GM03348 (cell line): ENCODE data around the gene SPON1.
"Not testable (repeated sequence)": the region's sequence is repeated elsewhere in the genome, so short reads cannot be mapped to it uniquely, and the experiment has no call there.

Experiments
- DNase-seq: peaks from one replicate; pipeline ENCODE4 v3.0.0; 2012; ENCODE audit warnings: low spot score

SPON1 gene

DNA sequence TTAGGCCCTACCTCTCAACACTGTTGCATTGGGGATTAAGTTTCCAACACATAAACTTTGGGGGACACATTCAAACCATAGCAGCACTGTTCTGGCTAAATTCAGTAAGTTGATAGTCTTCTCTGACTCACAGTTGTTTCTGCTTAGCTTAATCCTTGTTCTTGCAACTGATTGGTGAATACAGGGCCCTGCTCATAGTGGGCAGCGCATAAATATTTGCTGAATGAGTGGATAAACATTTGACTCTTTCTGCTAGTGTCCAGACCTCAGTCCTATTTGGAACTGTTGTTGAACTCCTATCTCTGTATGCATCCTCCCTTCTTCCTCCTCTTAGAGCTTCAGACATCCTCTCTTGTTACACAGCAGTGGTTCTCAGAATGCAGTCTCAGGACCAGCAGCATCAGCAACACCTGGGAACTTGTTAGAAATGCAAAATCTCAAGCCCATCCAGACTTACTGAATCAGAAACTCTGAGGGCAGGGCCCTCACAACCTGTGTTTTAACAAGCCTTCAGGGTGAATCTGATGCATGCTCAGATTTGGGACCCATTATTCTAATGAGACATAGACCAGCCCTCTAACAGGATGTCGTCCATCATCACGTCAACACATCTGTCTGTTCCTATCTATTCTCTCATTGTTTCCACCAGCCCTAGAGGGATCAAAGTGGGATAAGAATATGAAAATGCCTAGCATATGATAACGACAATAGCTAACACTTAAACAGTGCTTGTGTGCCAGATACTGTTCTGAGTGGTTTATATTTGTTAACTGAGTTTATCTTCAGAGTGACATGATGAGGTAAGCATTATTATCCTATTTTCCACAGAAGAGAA is 22.3 kb downstream of the SPON1 start:
- DNase-seq: peak; percentile 27

DNA sequence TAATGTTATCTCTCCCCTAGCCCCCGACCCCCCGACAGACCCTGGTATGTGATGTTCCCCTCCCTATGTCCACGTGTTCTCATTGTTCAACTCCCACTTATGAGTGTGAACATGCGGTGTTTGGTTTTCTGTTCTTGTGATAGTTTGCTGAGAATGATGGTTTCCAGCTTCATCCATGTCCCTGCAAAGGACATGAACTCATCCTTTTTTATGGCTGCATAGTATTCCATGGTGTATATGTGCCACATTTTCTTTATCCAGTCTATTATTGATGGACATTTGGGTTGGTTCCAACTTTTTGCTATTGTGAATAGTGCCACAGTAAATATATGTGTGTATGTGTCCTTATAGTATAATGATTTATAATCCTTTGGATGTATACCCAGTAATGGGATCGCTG is 24.2 kb downstream of the SPON1 start:
- not testable (repeated sequence) for DNase-seq

- not testable (repeated sequence) for DNase-seq
Measured at GRCh38 chr11:13992158-13992856, 29.8 kb downstream of the SPON1 start.

DNA sequence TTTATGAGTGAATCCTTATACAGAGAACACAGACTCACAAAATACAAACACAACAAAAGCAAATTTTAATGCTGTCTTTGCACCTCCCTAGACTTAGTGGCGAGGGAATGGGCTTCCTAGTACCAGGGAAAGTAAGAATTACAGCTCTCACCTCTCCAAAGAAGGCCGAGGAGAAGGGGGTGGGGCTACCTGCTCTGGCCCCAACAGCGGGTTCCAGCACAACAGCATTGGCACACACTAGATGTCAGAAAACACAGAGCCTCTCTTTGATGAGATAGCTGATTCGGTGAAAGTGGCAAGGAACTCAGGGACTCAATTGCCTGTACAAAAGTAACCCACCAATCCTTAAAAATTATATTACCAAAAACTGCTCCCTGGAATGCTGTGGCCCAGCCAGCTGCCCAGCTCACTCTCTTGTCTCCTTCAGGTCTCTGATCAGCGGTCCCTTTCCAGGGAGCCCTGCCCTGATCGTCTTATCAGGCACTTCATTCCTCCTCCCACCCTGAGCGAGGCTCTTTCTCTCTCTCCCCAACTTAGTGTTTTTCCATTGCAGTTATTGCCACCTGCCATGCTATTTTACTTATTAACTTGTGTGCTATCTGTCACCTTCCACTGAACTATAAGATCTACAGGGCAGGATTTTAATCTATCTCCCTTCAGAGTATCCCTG is 30.7 kb downstream of the SPON1 start:
- DNase-seq: no peak

DNA sequence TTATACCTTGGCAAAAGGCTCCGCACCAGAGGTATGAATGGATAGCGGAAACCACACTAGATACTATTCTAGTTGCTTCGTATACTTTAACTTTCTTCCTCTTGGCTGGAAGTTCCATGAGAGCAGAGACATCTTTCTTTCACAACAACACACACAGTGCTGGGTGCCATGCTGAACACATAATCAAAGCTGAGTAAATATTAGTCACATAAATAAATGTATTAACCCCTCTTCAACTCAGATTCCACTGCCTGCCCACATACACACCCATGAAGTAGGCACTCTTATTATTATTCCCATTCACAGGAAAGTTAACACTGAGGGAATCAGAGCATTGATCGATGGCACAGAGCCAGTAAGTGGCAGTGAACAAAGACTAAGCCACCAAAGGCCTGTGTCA is 35.4 kb downstream of the SPON1 start:
- no peak for DNase-seq

DNA sequence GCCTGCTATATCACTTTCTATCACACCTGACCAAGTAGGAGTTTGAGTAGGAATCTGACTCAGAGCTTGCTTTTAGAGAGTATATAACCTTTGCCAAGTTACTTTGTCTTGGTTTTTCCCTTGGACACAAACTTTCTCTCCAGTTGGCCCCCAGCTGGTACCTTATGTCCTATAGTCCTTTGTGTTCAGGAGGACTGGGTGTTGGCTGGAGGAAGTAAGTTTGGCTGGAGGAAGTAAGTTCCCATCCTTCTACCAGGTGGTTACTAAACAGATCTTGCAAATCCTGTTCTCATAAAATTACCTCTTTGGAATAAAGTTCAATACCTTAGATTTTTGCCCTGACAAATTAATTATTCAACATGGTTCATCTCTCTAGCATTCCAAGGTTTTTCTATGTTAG is 37.2 kb downstream of the SPON1 start:
- DNase-seq: no peak

GRCh38 chr11:14001597-14001996 is 39.1 kb downstream of the SPON1 start:
- no peak for DNase-seq

DNA sequence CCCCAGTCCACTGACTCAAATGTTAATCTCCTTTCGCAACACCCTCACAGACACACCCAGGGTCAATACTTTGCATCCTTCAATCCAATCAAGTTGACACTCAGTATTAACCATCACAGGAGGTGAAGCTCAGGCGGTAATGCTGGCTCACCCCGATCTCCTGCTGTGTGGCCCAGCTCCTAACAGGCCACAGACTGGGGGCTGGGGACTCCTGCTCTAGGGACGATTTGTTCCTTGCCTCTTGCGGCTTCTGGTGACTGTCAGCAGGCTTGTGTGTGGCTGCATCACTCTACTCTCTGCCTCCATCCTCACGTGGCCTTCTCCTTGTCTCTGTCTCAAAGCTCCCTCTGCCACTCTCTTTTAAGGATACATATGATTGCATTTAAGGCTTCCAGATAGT is 45.0 kb downstream of the SPON1 start:
- DNase-seq: no peak

DNA sequence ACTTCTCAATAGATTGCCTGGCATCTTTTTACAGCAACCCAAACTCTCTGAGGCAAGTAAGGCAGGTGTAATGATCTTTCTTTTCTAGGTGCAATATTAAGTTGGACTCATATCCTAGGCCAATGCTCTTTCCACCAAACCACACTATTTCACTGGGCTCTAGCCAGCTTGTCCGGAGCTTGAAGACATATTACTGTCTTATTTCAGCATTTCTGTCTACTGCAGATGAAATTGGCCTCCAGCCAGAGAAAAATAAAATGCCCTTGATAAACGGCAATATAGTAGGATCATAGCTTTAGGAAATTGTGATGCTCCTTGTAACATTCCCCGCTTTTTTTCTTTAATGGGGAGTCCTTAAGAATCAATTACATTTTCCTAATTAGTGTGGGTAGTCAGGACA is 48.1 kb downstream of the SPON1 start:
- DNase-seq: no peak

- DNase-seq: peak; percentile 11
Measured at GRCh38 chr11:14012846-14013245, 50.3 kb downstream of the SPON1 start.

DNA sequence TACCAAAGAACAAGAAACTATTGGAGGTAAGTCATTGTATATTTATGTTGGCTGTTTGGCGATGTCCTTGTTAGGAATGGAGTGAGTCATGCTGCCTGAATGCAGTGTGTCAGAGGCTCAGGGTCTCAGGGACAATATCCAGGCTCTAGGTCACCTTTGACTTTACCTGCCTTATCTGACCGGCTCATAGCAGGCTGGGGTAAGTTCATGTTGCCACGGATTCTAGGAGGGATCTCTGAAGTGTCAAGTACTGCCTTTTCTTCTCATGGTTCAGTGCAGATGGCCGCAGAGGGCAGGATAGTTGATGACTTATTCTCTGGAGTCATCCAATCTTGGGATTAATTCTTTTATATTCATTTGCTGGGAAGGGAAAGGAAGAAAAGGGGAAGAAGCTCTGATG is 53.2 kb downstream of the SPON1 start:
- DNase-seq: no peak

GRCh38 chr11:14018441-14018840 is 55.9 kb downstream of the SPON1 start:
- no peak for DNase-seq

DNA sequence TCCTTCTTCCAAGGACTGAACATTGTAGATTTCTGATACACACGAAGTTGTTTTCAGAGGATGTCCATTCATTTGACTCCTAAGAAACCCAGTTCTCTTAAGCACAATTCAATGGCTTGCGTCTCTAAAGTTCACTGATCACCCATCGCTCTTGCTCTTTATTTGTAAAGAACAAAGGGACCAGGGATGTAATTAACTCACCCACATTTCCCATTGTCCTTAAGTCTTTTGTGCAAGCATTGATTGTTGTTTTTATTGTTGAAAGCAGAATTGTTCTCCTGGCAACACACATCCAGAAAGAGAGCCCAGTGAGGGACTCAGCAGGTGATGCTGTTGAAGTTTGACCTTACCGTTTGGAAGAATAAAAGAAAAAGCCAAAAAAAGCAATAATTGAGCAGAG is 59.2 kb downstream of the SPON1 start:
- no peak for DNase-seq

DNA sequence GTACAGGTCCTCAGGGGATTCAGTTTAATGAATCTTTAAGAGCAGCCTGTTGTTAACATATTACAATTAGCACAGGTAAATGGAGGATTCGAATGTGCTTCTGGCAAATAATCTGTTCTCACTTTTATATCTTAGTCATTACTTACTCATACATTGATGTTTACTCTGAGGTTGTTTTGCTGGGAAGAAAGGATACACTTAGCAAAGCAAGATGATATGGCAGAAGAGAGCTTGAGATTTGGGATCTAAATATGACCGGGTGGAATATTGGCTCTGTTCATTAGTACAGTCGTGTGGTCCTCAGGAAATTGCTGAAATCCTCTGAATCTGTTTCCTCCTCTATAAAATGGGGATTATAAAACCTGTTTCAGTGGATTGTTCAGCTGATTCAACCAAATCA is 59.7 kb downstream of the SPON1 start:
- no peak for DNase-seq

DNA sequence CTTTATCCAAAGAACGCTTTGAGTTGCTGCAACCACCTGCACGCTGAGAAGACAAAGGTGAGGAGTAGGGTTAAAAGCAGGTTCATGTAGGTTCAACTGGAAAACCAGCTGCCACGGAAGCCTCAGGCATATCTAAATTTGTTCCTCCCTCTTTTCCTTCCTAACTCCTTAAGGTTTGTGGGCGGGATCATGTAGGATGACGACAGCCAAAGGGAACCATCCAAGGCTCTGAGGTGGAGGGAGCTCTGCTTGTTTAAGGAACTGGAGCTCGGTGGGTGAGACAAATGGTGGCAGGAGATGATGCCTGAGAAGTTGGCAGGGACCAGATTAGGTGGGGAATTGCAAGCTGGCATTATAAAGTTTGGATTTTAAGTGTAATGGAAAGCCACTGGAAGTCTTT is 60.3 kb downstream of the SPON1 start:
- no peak for DNase-seq

GRCh38 chr11:14026961-14027360 is 64.4 kb downstream of the SPON1 start:
- DNase-seq: no peak

- DNase-seq: no peak
Measured at GRCh38 chr11:14027525-14027924, 65.0 kb downstream of the SPON1 start.

DNA sequence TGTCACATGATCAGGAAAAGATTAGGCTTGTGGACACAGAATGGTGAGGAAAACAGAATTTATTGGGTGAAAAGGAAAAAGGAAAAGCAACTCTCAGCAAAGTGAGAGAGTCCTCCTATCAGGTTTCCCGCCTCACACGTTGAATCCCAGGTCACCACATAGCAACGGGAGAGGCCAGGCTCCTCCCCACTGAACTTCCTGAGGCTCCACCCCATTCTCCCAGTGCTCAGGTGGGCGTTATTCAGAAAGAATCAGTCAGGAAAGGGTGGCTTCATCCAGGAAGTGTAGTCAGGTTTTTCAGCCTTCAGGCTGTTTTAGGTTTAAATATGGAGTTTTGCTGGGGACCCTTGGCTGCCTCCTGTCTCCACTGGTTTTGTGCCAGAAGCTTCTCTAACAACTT is 66.9 kb downstream of the SPON1 start:
- no peak for DNase-seq

GRCh38 chr11:14029971-14030920 is 67.7 kb downstream of the SPON1 start:
- DNase-seq: peak; percentile 74

DNA sequence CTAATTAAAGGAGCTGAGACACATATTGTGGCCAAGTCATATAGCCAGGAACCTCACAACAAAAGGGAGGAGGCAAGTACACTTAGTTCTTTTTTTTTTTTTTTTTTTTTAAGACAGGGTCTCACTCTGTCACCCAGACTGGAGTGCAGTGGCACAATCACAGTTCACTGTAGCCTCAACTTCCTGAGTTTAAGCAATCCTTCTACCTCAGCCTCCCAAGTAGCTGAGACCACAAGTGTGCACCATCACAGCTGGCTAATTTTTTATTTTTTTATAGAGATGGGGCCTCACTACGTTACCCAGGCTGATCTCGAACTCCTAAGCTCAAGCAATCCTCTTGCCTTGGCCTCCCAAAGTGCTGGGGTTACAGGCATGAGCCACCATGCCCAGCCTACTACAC is 73.0 kb downstream of the SPON1 start:
- not testable (repeated sequence) for DNase-seq

DNA sequence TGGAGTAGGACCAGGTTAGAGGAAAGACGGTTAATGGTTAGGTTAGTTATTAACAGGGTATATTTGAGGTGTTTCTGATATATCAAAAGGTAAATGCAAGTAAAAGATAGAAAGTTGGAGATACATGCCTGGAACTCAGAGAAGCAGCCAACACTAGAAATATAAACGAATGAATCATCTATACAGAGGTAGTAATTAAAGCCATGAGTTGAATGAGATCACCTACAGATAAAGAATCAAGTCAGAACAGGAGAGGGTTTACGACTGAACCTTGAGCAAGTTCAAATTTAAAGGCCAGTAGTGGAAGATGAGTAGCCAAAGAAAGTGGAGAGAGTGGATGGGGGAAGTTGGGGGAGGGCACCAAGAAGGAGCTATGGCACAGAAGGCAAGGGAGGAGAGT is 73.9 kb downstream of the SPON1 start:
- no peak for DNase-seq

- DNase-seq: no peak
Measured at GRCh38 chr11:14041040-14041439, 78.5 kb downstream of the SPON1 start.
